Activated T-cell treated with anti-CD3 and anti-CD28 coated beads, Interleukin-2, amount 50 U/mL, for 48 hours (primary cell): ENCODE measurements around the gene FAM174B.

ENCODE experiments used
- DNase-seq, 2 experiments: peaks; one replicate each; pipeline ENCODE4 v3.0.0-alpha.2; 2020

Gene FAM174B

DNA sequence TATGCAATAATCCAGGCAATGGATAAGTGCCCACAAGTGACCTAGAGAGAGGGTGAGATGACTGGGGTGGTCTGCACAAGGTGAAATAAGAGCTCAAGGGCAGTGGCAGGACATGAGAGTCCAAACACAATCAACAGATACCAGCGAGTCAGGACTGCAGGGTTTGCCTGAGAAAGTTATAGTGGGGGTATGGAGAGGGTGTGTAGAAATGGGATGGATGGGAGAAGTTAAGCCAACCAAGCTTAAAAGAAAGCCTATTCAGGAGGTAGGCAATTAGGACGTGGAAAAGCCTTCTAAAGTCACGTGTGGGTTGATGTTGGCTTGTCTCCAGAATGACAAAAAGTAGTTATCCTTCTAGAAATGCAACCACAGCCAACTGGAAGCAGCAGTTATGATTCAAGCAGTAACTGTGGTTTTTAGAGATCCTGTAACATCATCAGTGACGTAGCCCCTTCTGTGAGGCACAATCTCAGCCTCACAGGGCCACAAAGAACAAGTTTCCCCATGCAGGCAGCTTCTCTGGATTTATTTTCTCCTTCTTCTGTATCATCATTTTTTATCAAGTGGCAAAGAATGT, 56.1 kb downstream of the FAM174B start:
- no peak for DNase-seq

DNA sequence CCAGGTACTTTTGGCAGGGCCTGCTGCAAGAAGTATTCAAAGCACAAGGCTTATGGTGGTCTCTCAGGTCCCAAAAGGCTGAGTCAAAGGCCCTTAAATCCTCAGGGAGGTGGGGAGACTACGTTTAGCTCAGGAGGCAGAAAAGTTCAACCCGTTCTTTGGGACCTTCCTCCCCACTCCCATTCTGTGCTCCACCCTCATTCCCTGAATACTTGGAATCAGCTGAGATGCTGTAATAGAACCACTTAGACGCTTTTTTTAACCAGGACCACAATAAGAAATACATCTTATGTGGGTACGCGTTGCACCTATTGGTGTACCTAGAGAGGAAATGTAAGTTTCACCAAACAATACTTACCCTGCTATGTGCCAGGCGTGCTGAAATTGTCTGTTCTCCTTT, 58.0 kb downstream of the FAM174B start:
- no peak for DNase-seq

DNA sequence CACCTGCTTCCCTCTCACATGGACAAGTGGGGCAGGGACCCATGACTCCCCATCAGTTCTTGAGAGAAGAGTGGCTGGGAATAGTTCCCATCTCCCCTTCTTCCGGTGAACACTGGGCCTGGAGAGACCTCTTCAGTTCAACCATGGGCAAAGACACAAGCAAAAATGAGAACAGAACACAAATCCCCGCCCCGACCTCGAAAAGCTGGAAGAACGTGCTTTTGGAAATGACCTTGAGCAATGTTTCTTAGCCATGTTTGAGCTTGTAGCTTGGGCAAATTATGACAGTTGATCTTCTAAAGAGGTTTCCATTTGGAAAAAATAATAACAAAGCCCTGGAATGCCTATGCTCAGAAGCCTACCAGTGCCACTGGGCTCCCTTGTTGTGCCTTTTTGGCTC, 59.0 kb downstream of the FAM174B start:
- DNase-seq, result no peak

DNA sequence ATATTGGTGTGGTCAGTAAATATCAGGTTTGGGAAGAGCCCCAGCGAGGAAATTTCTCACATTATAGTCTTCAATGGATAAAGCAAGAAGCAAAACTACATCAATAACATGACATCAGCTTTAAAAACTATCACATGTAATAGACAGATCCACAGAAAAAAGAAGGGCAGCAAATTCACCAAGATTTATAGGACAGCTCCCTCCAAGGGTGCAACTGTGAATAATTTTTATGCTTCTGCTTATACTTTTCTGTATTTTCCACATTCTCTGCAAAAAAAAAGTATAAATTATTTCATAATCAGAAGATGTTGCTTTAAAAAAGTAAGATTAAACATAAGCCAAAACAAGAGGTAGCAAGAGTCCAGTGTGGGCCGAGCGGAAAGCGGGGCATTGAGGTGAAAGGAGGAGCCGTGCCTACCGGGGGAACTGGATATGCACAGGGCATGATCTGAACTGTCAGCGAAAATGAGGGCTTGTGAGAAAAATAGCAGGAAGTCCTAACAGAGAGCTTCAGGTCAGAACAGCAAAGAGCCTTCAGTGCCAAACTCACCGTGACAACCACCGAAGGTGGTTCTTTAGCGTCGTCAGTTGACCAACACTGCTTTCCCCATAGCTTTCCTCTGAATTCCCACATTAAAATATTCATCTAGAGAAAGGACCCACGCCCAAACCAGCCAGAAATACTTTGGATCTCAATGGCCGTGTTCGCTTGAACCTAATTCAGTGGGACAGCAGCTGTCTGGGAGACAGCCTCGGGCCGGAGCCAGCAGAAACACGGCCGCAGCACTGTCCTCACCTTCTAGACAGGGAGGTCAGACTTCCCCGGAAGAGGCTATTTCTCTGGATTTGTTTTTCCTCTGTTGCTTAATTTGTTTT, 59.8 kb downstream of the FAM174B start:
- no peak for DNase-seq

GRCh38 chr15:92591275-92591674, 64.3 kb downstream of the FAM174B start:
- DNase-seq, result no peak

GRCh38 chr15:92586966-92587365, 68.6 kb downstream of the FAM174B start:
- no peak for DNase-seq

- DNase-seq, result no peak
Observed at GRCh38 chr15:92586383-92586942, 69.1 kb downstream of the FAM174B start.

DNA sequence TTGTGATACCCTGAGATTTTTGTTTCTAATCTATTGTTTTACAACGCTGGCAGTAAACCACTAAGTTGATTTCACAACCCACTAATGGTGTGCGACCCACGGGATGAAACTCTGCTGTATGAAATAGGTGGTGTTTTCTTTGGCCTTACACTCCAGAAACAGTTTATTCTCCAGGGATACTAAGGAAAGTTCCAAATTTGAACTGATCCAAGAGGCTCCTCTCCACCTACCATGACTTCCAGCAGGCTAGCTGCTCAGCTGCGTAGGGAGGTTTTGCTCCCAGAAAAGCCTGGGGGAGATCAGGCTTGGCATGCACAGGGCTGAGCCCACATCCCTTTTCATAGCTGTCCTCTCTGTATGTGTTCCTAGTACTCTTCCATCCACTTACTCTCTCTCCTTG, 71.5 kb downstream of the FAM174B start:
- no peak for DNase-seq

GRCh38 chr15:92583096-92584034, 72.2 kb downstream of the FAM174B start:
- no peak for DNase-seq

- no peak for DNase-seq
Observed at GRCh38 chr15:92582206-92582605, 73.4 kb downstream of the FAM174B start.

DNA sequence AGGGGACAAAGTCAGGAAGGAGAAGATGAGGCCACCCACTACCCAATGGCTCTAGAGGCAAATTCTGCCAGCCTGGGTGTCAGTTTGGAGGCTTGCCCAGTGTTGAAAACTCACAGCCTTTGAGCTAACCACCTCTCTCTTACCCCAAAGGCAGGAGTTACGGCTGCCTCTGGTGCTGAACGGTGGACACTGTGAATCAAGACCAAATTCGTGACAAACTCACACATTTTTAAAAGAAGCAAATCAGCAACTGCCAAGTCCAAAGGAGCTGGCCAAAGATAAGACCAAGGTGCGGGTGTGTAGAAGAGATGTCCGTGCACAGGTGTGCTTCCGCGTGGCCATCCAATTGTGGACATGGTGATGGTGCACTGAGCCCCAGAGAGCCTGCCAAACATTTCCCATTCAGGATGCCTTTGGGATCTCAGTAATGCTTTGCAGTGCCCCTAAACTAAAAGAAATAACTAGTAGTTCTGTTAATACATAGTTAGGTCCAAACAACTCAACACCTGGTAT, 74.6 kb downstream of the FAM174B start:
- no peak for DNase-seq

DNA sequence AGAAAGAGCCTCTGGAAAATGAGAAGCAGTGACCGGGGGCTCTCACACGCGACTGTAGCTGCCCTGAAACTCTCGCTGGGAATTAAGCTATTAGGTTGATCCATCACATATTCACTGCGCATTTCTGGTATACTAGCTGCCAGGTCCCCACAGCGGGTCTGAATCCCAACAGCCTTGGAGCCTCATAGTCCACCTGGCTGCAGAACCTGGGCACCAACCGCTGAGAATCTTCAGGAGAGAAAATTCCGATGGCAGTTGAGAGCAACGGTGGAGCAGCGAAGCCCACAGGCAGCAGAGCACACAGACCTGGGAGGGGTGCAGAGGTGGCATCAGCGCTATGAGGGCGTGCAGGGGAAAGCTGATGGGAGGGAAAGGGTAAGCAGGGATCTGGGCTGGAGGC, 75.1 kb downstream of the FAM174B start:
- DNase-seq, result no peak

DNA sequence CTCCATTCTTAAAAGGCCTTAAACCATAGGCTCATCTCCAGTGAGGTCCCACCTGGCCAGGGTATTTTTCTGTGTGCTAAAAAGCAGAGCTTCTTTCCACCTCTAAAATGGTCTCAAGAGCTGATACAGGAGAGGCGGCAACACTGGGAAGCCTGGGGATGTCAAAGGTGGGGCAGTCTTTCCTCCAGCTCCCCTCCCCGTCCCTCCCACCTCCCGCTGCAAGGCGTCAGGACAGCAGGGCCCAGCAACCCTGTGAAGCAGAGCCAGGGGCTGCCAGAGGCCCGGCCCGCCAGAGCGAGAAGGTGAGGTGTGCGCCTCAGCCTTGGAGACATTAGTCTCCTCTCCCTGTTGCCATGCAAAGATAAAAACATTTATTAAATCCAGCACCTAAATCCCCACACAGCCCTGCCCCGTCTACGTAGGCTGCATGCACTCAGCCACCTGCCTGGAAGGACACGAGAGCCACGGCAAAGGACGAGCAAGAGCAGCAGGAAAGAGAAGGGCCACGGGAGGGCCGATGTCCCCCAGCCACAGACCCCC, 75.6 kb downstream of the FAM174B start:
- no peak for DNase-seq

DNA sequence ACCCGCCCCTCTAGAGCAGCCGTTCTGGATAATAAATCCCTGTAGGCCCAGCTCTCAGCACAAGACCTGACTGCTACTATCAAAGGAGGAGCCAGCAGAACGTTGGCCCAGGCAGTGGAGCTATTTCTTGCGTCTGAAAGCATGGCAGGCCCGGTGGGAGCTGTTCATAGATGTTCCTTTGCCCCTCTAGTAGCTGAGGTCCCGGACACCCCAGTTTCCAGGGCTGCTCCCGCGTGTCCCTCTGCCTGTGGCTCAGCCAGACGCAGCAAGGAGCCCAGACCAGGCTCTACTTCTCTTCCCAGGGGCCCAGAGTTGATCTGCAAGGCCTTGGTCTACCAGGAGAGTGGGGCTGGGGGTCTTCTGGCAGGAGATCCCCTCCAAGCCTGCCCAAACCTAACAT, 76.1 kb downstream of the FAM174B start:
- no peak for DNase-seq

DNA sequence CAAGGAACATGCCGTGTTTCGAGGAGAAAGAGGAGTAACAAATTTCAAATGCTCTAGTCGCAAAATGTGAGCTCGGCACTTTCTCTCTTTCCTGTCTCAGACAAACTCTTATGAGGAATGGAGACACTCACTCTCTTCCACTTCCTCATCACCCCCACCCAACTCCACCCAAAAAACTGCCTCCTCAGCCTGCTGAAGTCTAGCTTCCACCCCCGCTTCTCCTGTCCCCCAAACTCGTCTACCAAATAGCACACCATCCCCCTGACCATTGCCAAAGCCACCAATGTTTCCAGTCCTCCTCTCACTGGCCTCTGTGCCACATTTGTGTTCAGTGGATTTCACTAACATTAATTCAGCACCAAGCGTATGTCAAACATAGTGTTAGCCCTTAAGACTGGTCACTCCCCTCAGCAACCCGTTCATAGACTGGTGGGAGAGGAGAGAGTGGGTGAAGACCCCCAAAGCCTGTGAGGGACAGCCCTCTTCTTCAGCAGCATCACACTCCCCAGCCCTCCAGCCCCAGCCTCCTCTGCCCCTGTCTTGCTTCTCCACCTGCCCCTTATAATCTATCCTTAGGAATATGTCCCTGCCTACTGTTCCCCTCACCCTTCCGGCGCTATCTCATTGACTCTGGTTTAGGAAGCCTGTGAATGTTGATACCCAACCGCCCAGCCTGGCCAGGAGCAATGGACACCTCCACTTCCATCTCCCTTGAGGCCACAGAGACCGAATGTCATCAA, 77.3 kb downstream of the FAM174B start:
- no peak for DNase-seq

DNA sequence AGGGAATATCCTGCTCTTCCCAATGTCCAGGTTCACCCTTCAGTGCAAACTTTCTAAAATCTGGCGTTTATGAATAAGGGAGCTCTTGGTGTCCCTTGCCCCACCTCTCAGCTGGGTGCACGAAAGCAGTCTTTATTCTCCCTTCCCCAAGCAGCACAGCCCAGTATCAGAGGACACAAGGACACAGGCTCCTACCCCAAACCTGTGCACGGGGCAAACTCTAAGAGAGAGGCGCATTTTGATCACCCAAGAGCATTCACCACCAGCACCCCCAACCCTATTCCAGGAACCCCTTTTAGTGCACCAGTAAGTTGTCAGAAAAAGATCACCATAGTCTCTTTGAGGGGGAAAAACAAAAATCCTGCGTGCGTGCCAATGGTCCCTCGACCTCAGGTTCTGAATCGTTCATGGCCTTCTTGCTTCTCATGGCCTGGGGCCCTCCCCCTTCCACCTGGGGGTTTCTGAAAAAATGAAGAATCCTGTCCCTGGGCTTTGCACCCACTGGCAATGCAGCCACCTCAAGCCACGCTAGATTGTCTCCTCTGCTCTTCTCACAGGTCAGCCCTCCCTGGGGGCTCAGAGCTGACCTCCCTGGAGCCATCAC, 78.9 kb downstream of the FAM174B start:
- DNase-seq, result no peak

- DNase-seq, result no peak
Observed at GRCh38 chr15:92574566-92574965, 81.0 kb downstream of the FAM174B start.

GRCh38 chr15:92574161-92574560, 81.4 kb downstream of the FAM174B start:
- DNase-seq, result no peak

GRCh38 chr15:92571824-92572223, 83.8 kb downstream of the FAM174B start:
- DNase-seq, result no peak

DNA sequence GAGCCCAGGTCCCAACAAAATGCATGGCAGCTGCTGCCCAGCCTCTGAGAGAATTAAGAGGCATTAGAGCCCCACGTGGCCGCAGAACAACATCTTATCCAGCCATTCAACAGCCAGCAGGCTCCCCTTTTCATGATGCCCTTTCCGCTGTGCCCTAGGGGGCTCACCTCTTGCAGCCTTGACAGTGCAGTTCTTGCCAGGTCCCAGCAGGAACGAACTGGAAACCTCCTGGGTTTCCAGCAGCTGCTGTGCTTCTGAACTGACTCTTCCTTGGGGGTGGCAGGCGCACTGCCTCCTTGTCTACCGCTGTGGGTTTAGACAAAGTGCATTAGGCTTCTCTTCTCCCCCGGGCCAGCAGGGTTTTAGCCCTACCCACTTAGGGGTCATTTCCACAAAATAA, 85.2 kb downstream of the FAM174B start:
- no peak for DNase-seq

DNA sequence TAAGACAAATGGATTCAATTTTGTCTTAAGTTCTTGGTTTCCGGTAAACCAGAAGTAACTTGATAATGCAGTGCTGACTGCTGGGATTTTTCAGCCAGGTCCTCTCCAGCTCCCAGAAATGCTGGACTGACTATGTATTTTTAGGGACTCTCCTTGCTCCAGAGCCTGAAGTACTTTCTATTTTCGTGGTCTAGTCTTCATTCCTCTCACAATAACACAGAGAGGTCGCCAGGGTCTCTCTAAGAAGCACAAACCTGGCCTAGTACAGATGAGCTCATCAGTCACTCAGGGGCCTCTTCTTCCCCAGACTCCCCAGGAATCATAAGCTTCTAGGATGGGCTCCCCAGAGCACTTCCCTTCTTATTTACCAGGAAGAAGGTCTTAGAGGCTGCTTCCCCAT, 85.8 kb downstream of the FAM174B start:
- DNase-seq, result no peak
